Neuronal stem cell (in vitro differentiated cells): ENCODE results near the gene LMNA.

ENCODE experiments used
- DNase-seq: peaks from one replicate; pipeline ENCODE4 v3.0.0-alpha.2; 2013; ENCODE audit warnings: low spot score
- H2AFZ ChIP-seq: one replicate; pipeline ENCODE4 v1.6.1; 2013; ENCODE audit warnings: mild to moderate bottlenecking, low read length, inconsistent platforms
- H2AK5ac ChIP-seq: 2 replicates; pipeline ENCODE4 v1.6.1; 2013; ENCODE audit warnings: low read depth, mild to moderate bottlenecking, inconsistent platforms, low read length, moderate library complexity, mixed read lengths
- H2BK120ac ChIP-seq: 2 replicates; pipeline ENCODE4 v1.6.1; 2013; ENCODE audit warnings: low read depth, mild to moderate bottlenecking, inconsistent platforms, low read length, moderate library complexity, mixed read lengths
- H2BK12ac ChIP-seq: one replicate; pipeline ENCODE4 v1.6.1; 2013; ENCODE audit warnings: low read length, inconsistent platforms
- H2BK15ac ChIP-seq: 2 replicates; pipeline ENCODE4 v1.6.1; 2013; ENCODE audit warnings: mild to moderate bottlenecking, low read length, inconsistent platforms, mixed read lengths
- H2BK5ac ChIP-seq: one replicate; pipeline ENCODE4 v1.6.1; 2013; ENCODE audit warnings: inconsistent platforms, mild to moderate bottlenecking, low read length, moderate library complexity
- H3K14ac ChIP-seq: one replicate; pipeline ENCODE4 v1.6.1; 2013; ENCODE audit warnings: low read length, inconsistent platforms
- H3K18ac ChIP-seq: 2 replicates; pipeline ENCODE4 v1.6.1; 2013; ENCODE audit warnings: low read length, inconsistent platforms
- H3K23ac ChIP-seq: 2 replicates; pipeline ENCODE4 v1.6.1; 2013; ENCODE audit warnings: low read depth, mild to moderate bottlenecking, mixed read lengths, low read length, inconsistent platforms; ENCODE audit not compliant: poor library complexity
- H3K27ac ChIP-seq: replicated peaks from 3 replicates; pipeline ENCODE4 v1.5.1; 2013; ENCODE audit warnings: low read length, inconsistent platforms
- H3K27me3 ChIP-seq, 3 experiments: 2 replicates each; pipeline ENCODE4 v1.6.1; 2013; ENCODE audit warnings: low read length in 3 of 3, mild to moderate bottlenecking in 2 of 3, inconsistent platforms in 1 of 3, low read depth in 1 of 3, mixed read lengths in 1 of 3, moderate library complexity in 1 of 3; ENCODE audit not compliant: control insufficient read depth in 3 of 3, insufficient read depth in 3 of 3
- H3K36me3 ChIP-seq, 2 donors: replicated peaks in 1 of 2; 2 replicates each; pipeline ENCODE4 v1.6.1; 2013; ENCODE audit warnings: low read length in 2 of 2; ENCODE audit not compliant: control insufficient read depth in 2 of 2, insufficient read depth in 2 of 2
- H3K4ac ChIP-seq: 2 replicates; pipeline ENCODE4 v1.6.1; 2013; ENCODE audit warnings: inconsistent platforms, mild to moderate bottlenecking, low read length, moderate library complexity
- H3K4me1 ChIP-seq, 2 donors: 1 replicate in 1 of 2; 2 replicates in 1 of 2; pipeline ENCODE4 v1.6.1; 2013; ENCODE audit warnings: low read length in 2 of 2, low read depth in 1 of 2; ENCODE audit not compliant: control insufficient read depth in 2 of 2, insufficient read depth in 1 of 2
- H3K4me2 ChIP-seq: one replicate; pipeline ENCODE4 v1.6.1; 2013; ENCODE audit warnings: mild to moderate bottlenecking, low read length, inconsistent platforms; ENCODE audit not compliant: insufficient read depth, poor library complexity, severe bottlenecking
- H3K4me3 ChIP-seq, 2 donors: 2 replicates each; pipeline ENCODE4 v1.5.1; 2013; ENCODE audit warnings: low read length in 2 of 2, mild to moderate bottlenecking in 2 of 2, inconsistent platforms in 1 of 2, moderate library complexity in 1 of 2
- H3K79me1 ChIP-seq: one replicate; pipeline ENCODE4 v1.6.1; 2013; ENCODE audit warnings: low read depth, mild to moderate bottlenecking, inconsistent platforms, low read length, moderate library complexity
- H3K9ac ChIP-seq: one replicate; pipeline ENCODE4 v1.6.1; 2013; ENCODE audit warnings: mild to moderate bottlenecking, low read depth, low read length, inconsistent platforms; ENCODE audit not compliant: poor library complexity
- H3K9me3 ChIP-seq, 2 donors: replicated peaks in 1 of 2; 2 replicates each; pipeline versions ENCODE3 to v1.6.1; 2013; ENCODE audit warnings: low read length in 2 of 2, mild to moderate bottlenecking in 2 of 2, inconsistent platforms in 1 of 2, low read depth in 1 of 2, mixed read lengths in 1 of 2, moderate library complexity in 1 of 2; ENCODE audit not compliant: control insufficient read depth in 2 of 2, insufficient read depth in 1 of 2
- H4K8ac ChIP-seq: one replicate; pipeline ENCODE4 v1.6.1; 2013; ENCODE audit warnings: low read depth, mild to moderate bottlenecking, inconsistent platforms, low read length, moderate library complexity
- H4K91ac ChIP-seq: one replicate; pipeline ENCODE4 v1.6.1; 2013; ENCODE audit warnings: low read length, low read depth, mild to moderate bottlenecking, inconsistent platforms; ENCODE audit not compliant: poor library complexity
- WGBS, 2 donors: extraction: QIAGEN DNeasy Blood & Tissue Kit; methylation state at CpG; one replicate each; pipeline ENCODE4 v1.1.7; 2013; ENCODE audit warnings: missing lambda C conversion rate in 2 of 2, mixed read lengths in 1 of 2; ENCODE audit not compliant: insufficient read length in 2 of 2, insufficient replicate concordance in 1 of 2; ENCODE audit errors: extremely low coverage in 2 of 2; 5-methylcytosine and 5-hydroxymethylcytosine counted together

LMNA gene

GRCh38 chr1:156128654-156129597 lies 14.4 kb downstream of the LMNA start:
- no peak overlapping the region for H3K27ac ChIP-seq
- no peak overlapping the region for H3K18ac ChIP-seq
- no peak overlapping the region for H3K4me2 ChIP-seq
- no peak overlapping the region for H3K4me3 ChIP-seq
- no peak overlapping the region for H3K9ac ChIP-seq
- no peak overlapping the region for H2BK15ac ChIP-seq
- whole genome bisulfite sequencing, 2 donors = no CpG with 5 or more reads among the region's 8 CpGs
- H3K36me3 ChIP-seq = peaks cover 17 to 55% of the 10 kb centered on the region in 2 donors
- no peak overlapping the region for H2BK5ac ChIP-seq
- no peak overlapping the region for H4K8ac ChIP-seq
- no peak for DNase-seq
- H3K9me3 ChIP-seq = peaks cover 0 to under 1% of the 10 kb centered on the region in 2 donors
- H3K4me1 ChIP-seq = peaks cover 21 to 32% of the 10 kb centered on the region in 2 donors
- no peak overlapping the region for H2AK5ac ChIP-seq
- H3K23ac ChIP-seq = no peak overlapping the region
- H3K14ac ChIP-seq = no peak overlapping the region
- peaks cover 2% of the 10 kb centered on the region for H3K79me1 ChIP-seq
- no peak overlapping the region for H2AFZ ChIP-seq
- no peak overlapping the region for H2BK120ac ChIP-seq
- no peak overlapping the region for H4K91ac ChIP-seq
- H3K4ac ChIP-seq = no peak overlapping the region
- no peak overlapping the region for H2BK12ac ChIP-seq
- no peaks in the 10 kb centered on the region for H3K27me3 ChIP-seq

GRCh38 chr1:156129687-156130577 lies 15.4 kb downstream of the LMNA start:
- peaks cover 2% of the 10 kb centered on the region for H3K79me1 ChIP-seq
- H3K27me3 ChIP-seq = no peaks in the 10 kb centered on the region
- no peak overlapping the region for H3K4me3 ChIP-seq
- no peak overlapping the region for H2AFZ ChIP-seq
- H3K4me2 ChIP-seq = no peak overlapping the region
- peak; percentile 85 for DNase-seq
- no peak overlapping the region for H2BK12ac ChIP-seq
- H3K4ac ChIP-seq = no peak overlapping the region
- H2AK5ac ChIP-seq = no peak overlapping the region
- peaks cover 26 to 65% of the 10 kb centered on the region in 2 donors for H3K36me3 ChIP-seq
- no peak overlapping the region for H2BK120ac ChIP-seq
- H3K9me3 ChIP-seq = peaks cover 0 to 2% of the 10 kb centered on the region in 2 donors
- H4K91ac ChIP-seq = no peak overlapping the region
- WGBS, 2 donors = no CpG with 5 or more reads among the region's 7 CpGs
- no peak overlapping the region for H2BK15ac ChIP-seq
- H2BK5ac ChIP-seq = no peak overlapping the region
- H3K27ac ChIP-seq = peak overlapping the region; percentile 10
- H4K8ac ChIP-seq = no peak overlapping the region
- H3K23ac ChIP-seq = no peak overlapping the region
- peaks cover 17 to 31% of the 10 kb centered on the region in 2 donors for H3K4me1 ChIP-seq
- no peak overlapping the region for H3K14ac ChIP-seq
- peak overlapping the region; percentile 6 for H3K18ac ChIP-seq
- H3K9ac ChIP-seq = no peak overlapping the region

- Histone ChIP-seq H3K4ac (no peak overlapping the region), H2BK12ac (no peak overlapping the region), H2BK120ac (no peak overlapping the region), H3K4me3 (peak overlapping the region in 1 of 2 donors; percentile 38), H3K4me2 (no peak overlapping the region), H4K91ac (no peak overlapping the region), H3K18ac (no peak overlapping the region), H4K8ac (no peak overlapping the region), H3K27ac (no peak overlapping the region), H2AK5ac (no peak overlapping the region), H3K79me1 (peaks cover 4% of the 10 kb centered on the region), H2BK15ac (no peak overlapping the region), H3K14ac (no peak overlapping the region), H3K9ac (no peak overlapping the region), H3K4me1 (peaks cover 16 to 31% of the 10 kb centered on the region in 2 donors), H3K27me3 (no peaks in the 10 kb centered on the region), H3K9me3 (peaks cover 0 to 2% of the 10 kb centered on the region in 2 donors), H3K36me3 (peaks cover 31 to 72% of the 10 kb centered on the region in 2 donors), H2BK5ac (no peak overlapping the region), H3K23ac (no peak overlapping the region), H2AFZ (no peak overlapping the region)
- no CpG with 5 or more reads among the region's 6 CpGs for WGBS, 2 donors
- DNase-seq = no peak
Measured at GRCh38 chr1:156130578-156130942, 16.0 kb downstream of the LMNA start.
